ENCODE measurements around the gene MTG2.

- TF ChIP-seq, protein P1, sequence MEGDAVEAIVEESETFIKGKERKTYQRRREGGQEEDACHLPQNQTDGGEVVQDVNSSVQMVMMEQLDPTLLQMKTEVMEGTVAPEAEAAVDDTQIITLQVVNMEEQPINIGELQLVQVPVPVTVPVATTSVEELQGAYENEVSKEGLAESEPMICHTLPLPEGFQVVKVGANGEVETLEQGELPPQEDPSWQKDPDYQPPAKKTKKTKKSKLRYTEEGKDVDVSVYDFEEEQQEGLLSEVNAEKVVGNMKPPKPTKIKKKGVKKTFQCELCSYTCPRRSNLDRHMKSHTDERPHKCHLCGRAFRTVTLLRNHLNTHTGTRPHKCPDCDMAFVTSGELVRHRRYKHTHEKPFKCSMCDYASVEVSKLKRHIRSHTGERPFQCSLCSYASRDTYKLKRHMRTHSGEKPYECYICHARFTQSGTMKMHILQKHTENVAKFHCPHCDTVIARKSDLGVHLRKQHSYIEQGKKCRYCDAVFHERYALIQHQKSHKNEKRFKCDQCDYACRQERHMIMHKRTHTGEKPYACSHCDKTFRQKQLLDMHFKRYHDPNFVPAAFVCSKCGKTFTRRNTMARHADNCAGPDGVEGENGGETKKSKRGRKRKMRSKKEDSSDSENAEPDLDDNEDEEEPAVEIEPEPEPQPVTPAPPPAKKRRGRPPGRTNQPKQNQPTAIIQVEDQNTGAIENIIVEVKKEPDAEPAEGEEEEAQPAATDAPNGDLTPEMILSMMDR (optimal IDR thresholded peaks at IDR 0.05 in 1 of 3, IDR thresholded peaks at IDR 0.05 in 1 of 3, conservative IDR thresholded peaks at IDR 0.05 in 1 of 3; ENCODE audit: extremely low read depth in 1 of 3, insufficient read depth in 2 of 3, low read length in 3 of 3) = no peak
- no peak for TF ChIP-seq EZH2 (IDR thresholded peaks at IDR 0.05; ENCODE audit: low read length)
Observed at GRCh38 chr20:62170536-62170935, 12.3 kb upstream of the MTG2 start.

Data from keratinocyte (primary cell).